ENCODE results near the gene C19orf85. TPM values are rescaled to one million over a fixed set of nuclear protein-coding genes. Genes with fewer than 3 reads are reported as not detected.

Gene C19orf85
- polyA plus RNA-seq, 1 of the 3 experiments (the other 2 are of a cell fraction), result not detected

- peak; percentile 35 for TF ChIP-seq GABPA (IDR thresholded peaks at IDR 0.05; ENCODE audit: low read depth)
- TF ChIP-seq POLR2AphosphoS5 (IDR thresholded peaks at IDR 0.05; ENCODE audit: low read depth, low read length), result no peak
- TF ChIP-seq TCF12 (IDR thresholded peaks at IDR 0.05), result no peak
- TF ChIP-seq SIN3A (IDR thresholded peaks at IDR 0.05; ENCODE audit: borderline replicate concordance, low read depth, low read length), result peak; percentile 19; the same call in 1 of the 2 replicates
- no peak for TF ChIP-seq NRF1 (IDR thresholded peaks at IDR 0.05; ENCODE audit: low read depth, low read length)
- no peak for TF ChIP-seq EP300 (IDR thresholded peaks at IDR 0.05; ENCODE audit: borderline replicate concordance in 1 of 2, low read depth in 1 of 2, low read length in 1 of 2)
- no peak for TF ChIP-seq GATA2 (CRISPR knock-in tag; IDR thresholded peaks at IDR 0.05)
- no peak for TF ChIP-seq FOXJ3 (CRISPR knock-in tag; IDR thresholded peaks at IDR 0.05)
- TF ChIP-seq, protein P1, sequence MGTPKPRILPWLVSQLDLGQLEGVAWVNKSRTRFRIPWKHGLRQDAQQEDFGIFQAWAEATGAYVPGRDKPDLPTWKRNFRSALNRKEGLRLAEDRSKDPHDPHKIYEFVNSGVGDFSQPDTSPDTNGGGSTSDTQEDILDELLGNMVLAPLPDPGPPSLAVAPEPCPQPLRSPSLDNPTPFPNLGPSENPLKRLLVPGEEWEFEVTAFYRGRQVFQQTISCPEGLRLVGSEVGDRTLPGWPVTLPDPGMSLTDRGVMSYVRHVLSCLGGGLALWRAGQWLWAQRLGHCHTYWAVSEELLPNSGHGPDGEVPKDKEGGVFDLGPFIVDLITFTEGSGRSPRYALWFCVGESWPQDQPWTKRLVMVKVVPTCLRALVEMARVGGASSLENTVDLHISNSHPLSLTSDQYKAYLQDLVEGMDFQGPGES (IDR thresholded peaks at IDR 0.05; ENCODE audit: low read depth, low read length), result peak; percentile 86
- no peak for TF ChIP-seq CTCF (IDR thresholded peaks at IDR 0.05)
- no peak for TF ChIP-seq FOXM1 (IDR thresholded peaks at IDR 0.05; ENCODE audit: low read depth)
- TF ChIP-seq RCOR1 (IDR thresholded peaks at IDR 0.05; ENCODE audit: low read length), result peak; percentile 58
- TF ChIP-seq PBX3 (IDR thresholded peaks at IDR 0.05), result peak; percentile 99
- peak; percentile 81 for TF ChIP-seq RFX5 (IDR thresholded peaks at IDR 0.05; ENCODE audit: low read length)
- no peak; the same call in 1 of the 2 replicates for TF ChIP-seq TAF1 (IDR thresholded peaks at IDR 0.05; ENCODE audit: borderline replicate concordance, low read depth, low read length)
- TF ChIP-seq SMC3 (IDR thresholded peaks at IDR 0.05; ENCODE audit: low read depth, low read length), result no peak
- no peak for TF ChIP-seq EZH2phosphoT487 (IDR thresholded peaks at IDR 0.05; ENCODE audit: borderline replicate concordance, low read depth)
- TF ChIP-seq RAD21 (IDR thresholded peaks at IDR 0.05; ENCODE audit: low read length), result no peak
- peak; percentile 35; the same call in 1 of the 2 replicates for TF ChIP-seq ELF1 (IDR thresholded peaks at IDR 0.05)
- no peak for TF ChIP-seq MEF2A (IDR thresholded peaks at IDR 0.05; ENCODE audit: borderline replicate concordance, low read depth)
- TF ChIP-seq, protein P2, sequence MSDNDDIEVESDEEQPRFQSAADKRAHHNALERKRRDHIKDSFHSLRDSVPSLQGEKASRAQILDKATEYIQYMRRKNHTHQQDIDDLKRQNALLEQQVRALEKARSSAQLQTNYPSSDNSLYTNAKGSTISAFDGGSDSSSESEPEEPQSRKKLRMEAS (IDR thresholded peaks at IDR 0.05; ENCODE audit: low read depth), result peak; percentile 95
- no peak for TF ChIP-seq YY1 (IDR thresholded peaks at IDR 0.05; ENCODE audit: low read depth)
- TF ChIP-seq FOSL2 (IDR thresholded peaks at IDR 0.05; ENCODE audit: borderline replicate concordance, low read depth), result no peak
- TF ChIP-seq, protein P3, sequence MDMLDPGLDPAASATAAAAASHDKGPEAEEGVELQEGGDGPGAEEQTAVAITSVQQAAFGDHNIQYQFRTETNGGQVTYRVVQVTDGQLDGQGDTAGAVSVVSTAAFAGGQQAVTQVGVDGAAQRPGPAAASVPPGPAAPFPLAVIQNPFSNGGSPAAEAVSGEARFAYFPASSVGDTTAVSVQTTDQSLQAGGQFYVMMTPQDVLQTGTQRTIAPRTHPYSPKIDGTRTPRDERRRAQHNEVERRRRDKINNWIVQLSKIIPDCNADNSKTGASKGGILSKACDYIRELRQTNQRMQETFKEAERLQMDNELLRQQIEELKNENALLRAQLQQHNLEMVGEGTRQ (IDR thresholded peaks at IDR 0.05; ENCODE audit: borderline replicate concordance, low read depth, low read length), result peak; percentile 76
- TF ChIP-seq, protein P4, sequence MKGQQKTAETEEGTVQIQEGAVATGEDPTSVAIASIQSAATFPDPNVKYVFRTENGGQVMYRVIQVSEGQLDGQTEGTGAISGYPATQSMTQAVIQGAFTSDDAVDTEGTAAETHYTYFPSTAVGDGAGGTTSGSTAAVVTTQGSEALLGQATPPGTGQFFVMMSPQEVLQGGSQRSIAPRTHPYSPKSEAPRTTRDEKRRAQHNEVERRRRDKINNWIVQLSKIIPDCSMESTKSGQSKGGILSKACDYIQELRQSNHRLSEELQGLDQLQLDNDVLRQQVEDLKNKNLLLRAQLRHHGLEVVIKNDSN (IDR thresholded peaks at IDR 0.05; ENCODE audit: borderline replicate concordance, low read depth), result peak; percentile 91
- TF ChIP-seq NFIC (IDR thresholded peaks at IDR 0.05; ENCODE audit: borderline replicate concordance), result no peak
- TF ChIP-seq CHD2 (IDR thresholded peaks at IDR 0.05; ENCODE audit: low read length, partially characterized antibody), result peak; percentile 95
Measured at GRCh38 chr19:55461259-55461973, 3.1 kb downstream of the C19orf85 start, which contains the start of gene ISOC2 (continued).

Measured in SK-N-SH (cell line).